GM23338 (cell line): Measurements from ENCODE around the gene RPRML.

Experiments
- CTCF ChIP-seq, 2 experiments: fragments of 200-600 bp in 1 of 2; sonication (generic) in 1 of 2; conservative IDR thresholded peaks; 2 replicates each; pipeline versions ENCODE4 v1.5.1 to v1.6.1; 2016 to 2017; ENCODE audit warnings: antibody characterized with exemption in 2 of 2, low read depth in 2 of 2, mild to moderate bottlenecking in 2 of 2, moderate library complexity in 1 of 2
- EZH2 ChIP-seq: fragments of 200-600 bp; sonication (generic); IDR thresholded peaks from one replicate; pipeline ENCODE4 v1.8.0; 2017; ENCODE audit warnings: antibody characterized with exemption, mild to moderate bottlenecking, low read depth; ENCODE audit not compliant: unreplicated experiment
- EZH2phosphoT487 ChIP-seq: fragments of 200-600 bp; sonication (generic); IDR thresholded peaks from one replicate; pipeline ENCODE4 v1.8.1; 2018; ENCODE audit warnings: antibody characterized with exemption; ENCODE audit not compliant: unreplicated experiment
- JUNB ChIP-seq: IDR thresholded peaks from one replicate; pipeline ENCODE4 v1.6.1; 2016; ENCODE audit warnings: antibody characterized with exemption; ENCODE audit not compliant: unreplicated experiment
- NANOG ChIP-seq: IDR thresholded peaks from 2 replicates; pipeline ENCODE4 v1.6.1; 2016; ENCODE audit warnings: antibody characterized with exemption, borderline replicate concordance
- POLR2AphosphoS5 ChIP-seq: IDR thresholded peaks from 2 replicates; pipeline ENCODE4 v1.6.1; 2016; ENCODE audit warnings: antibody characterized with exemption, low read depth
- REST ChIP-seq: IDR thresholded peaks from one replicate; pipeline ENCODE4 v1.6.1; 2018; ENCODE audit warnings: antibody characterized with exemption; ENCODE audit not compliant: unreplicated experiment
- ZNF462 ChIP-seq: fragments of 250-450 bp; sonication (Bioruptor Pico); IDR thresholded peaks from 2 replicates; pipeline ENCODE4 v1.5.0; 2020; ENCODE audit warnings: mild to moderate bottlenecking, moderate library complexity

- TF ChIP-seq CTCF (conservative IDR thresholded peaks at IDR 0.05; ENCODE audit: low read depth in 2 of 2) (no peak), POLR2AphosphoS5 (no peak), REST (no peak), EZH2 (no peak), EZH2phosphoT487 (no peak), ZNF462 (CRISPR knock-in tag) (no peak), JUNB (no peak), NANOG (no peak)
Measured at GRCh38 chr17:46974086-46974485, 5.0 kb downstream of the RPRML start.
